HUES6 (cell line): ENCODE results near the gene COL25A1.

Experiments
- H3K27ac ChIP-seq: 2 replicates; pipeline ENCODE4 v1.7.0; 2013; ENCODE audit warnings: low read depth, mild to moderate bottlenecking, low read length, inconsistent platforms
- H3K27me3 ChIP-seq: 2 replicates; pipeline ENCODE4 v1.6.1; 2013; ENCODE audit warnings: low read length; ENCODE audit not compliant: control insufficient read depth, insufficient read depth
- H3K36me3 ChIP-seq: 2 replicates; pipeline ENCODE4 v1.6.1; 2013; ENCODE audit warnings: low read length; ENCODE audit not compliant: control insufficient read depth, insufficient read depth
- H3K4me1 ChIP-seq: 2 replicates; pipeline ENCODE4 v1.6.1; 2013; ENCODE audit warnings: low read length; ENCODE audit not compliant: control insufficient read depth, insufficient read depth
- H3K4me3 ChIP-seq: 2 replicates; pipeline ENCODE4 v1.5.1; 2013; ENCODE audit warnings: low read depth, low read length
- H3K9ac ChIP-seq: one replicate; pipeline ENCODE4 v1.6.1; 2013; ENCODE audit warnings: mild to moderate bottlenecking, low read length
- H3K9me3 ChIP-seq: 2 replicates; pipeline ENCODE4 v1.6.1; 2013; ENCODE audit warnings: low read depth, low read length; ENCODE audit not compliant: control insufficient read depth, insufficient read depth

COL25A1 gene

GRCh38 chr4:108825737-108826136 lies 476.7 kb downstream of the COL25A1 start:
- no peaks in the 10 kb centered on the region for H3K27me3 ChIP-seq
- no peaks in the 10 kb centered on the region for H3K4me1 ChIP-seq
- no peak overlapping the region for H3K27ac ChIP-seq
- no peak overlapping the region for H3K4me3 ChIP-seq
- H3K36me3 ChIP-seq = no peaks in the 10 kb centered on the region
- H3K9me3 ChIP-seq = no peaks in the 10 kb centered on the region
- no peak overlapping the region for H3K9ac ChIP-seq

DNA sequence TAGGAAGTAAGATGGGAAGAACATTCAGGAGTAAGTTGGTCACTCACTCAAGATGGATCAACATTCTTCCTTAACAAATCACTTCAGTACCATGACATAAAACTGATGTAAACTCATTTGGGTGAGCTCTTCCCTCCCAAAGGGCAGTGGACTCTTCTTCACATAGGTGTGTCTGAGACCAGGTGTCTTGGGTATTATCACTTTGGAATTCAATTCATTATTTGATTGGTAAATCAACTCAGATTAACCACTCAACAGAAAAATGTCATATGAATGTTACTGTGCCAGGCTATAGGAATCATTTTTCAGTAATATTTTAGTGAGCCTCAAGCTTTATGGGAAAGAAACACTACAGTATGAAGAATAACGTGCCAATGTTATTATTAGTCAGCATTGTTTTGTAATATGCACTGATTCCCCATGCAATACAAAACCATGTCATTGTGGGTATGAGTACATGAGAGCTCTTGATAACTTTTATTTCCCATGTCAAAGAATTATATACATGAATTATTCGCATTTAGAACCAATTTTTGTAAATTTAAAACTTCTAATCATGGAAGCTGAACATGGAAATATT lies 481.0 kb downstream of the COL25A1 start:
- Histone ChIP-seq H3K4me3 (no peak overlapping the region), H3K36me3 (no peaks in the 10 kb centered on the region), H3K27me3 (no peaks in the 10 kb centered on the region), H3K9me3 (no peaks in the 10 kb centered on the region), H3K4me1 (no peaks in the 10 kb centered on the region), H3K9ac (no peak overlapping the region), H3K27ac (no peak overlapping the region)

GRCh38 chr4:108820492-108821350 lies 481.7 kb downstream of the COL25A1 start:
- H3K9me3 ChIP-seq = no peaks in the 10 kb centered on the region
- no peak overlapping the region for H3K4me3 ChIP-seq

GRCh38 chr4:108814326-108814725 lies 488.1 kb downstream of the COL25A1 start:
- no peak overlapping the region for H3K27ac ChIP-seq
- H3K4me1 ChIP-seq = no peaks in the 10 kb centered on the region
- H3K9me3 ChIP-seq = no peaks in the 10 kb centered on the region
- H3K27me3 ChIP-seq = no peaks in the 10 kb centered on the region
- no peak overlapping the region for H3K4me3 ChIP-seq
- no peak overlapping the region for H3K9ac ChIP-seq
- no peaks in the 10 kb centered on the region for H3K36me3 ChIP-seq

More at GRCh38 chr4:108820492-108821350, 481.7 kb downstream of the COL25A1 start:
- no peaks in the 10 kb centered on the region for H3K36me3 ChIP-seq
- no peaks in the 10 kb centered on the region for H3K27me3 ChIP-seq
- no peak overlapping the region for H3K27ac ChIP-seq
- H3K9ac ChIP-seq = no peak overlapping the region
- no peaks in the 10 kb centered on the region for H3K4me1 ChIP-seq

DNA sequence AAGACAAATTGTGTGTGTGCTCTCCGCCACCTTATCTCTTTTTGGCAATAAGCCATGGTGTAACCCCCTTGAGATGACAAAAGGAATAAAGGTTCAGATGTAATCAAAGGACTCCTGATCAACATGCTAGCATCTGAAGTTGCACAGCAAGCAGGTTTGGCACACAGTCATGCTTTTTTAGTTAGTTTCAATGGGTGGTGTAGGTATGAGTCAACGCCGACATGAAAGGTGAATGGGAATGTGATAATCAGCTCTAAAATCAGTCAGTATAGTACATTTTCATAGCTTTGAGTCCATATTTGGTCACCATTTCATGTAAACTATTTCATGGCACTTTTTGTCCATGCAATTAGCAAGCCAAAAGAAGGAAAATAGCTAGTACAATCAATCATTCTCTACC lies 489.2 kb downstream of the COL25A1 start:
- H3K9me3 ChIP-seq = no peaks in the 10 kb centered on the region
- H3K4me1 ChIP-seq = no peaks in the 10 kb centered on the region
- H3K4me3 ChIP-seq = no peak overlapping the region
- no peak overlapping the region for H3K27ac ChIP-seq
- H3K36me3 ChIP-seq = no peaks in the 10 kb centered on the region
- H3K9ac ChIP-seq = no peak overlapping the region
- no peaks in the 10 kb centered on the region for H3K27me3 ChIP-seq

GRCh38 chr4:108811486-108811885 lies 491.0 kb downstream of the COL25A1 start:
- Histone ChIP-seq H3K9ac (no peak overlapping the region), H3K4me3 (no peak overlapping the region), H3K9me3 (no peaks in the 10 kb centered on the region), H3K27me3 (no peaks in the 10 kb centered on the region), H3K36me3 (no peaks in the 10 kb centered on the region), H3K4me1 (no peaks in the 10 kb centered on the region), H3K27ac (no peak overlapping the region)

- H3K9me3 ChIP-seq = no peaks in the 10 kb centered on the region
- H3K36me3 ChIP-seq = no peaks in the 10 kb centered on the region
These were observed 492.4 kb downstream of the COL25A1 start for GRCh38 chr4:108810087-108810486.

GRCh38 chr4:108804648-108805273 lies 497.7 kb downstream of the COL25A1 start:
- no peaks in the 10 kb centered on the region for H3K27me3 ChIP-seq
- no peaks in the 10 kb centered on the region for H3K9me3 ChIP-seq
- H3K36me3 ChIP-seq = no peaks in the 10 kb centered on the region
- no peak overlapping the region for H3K27ac ChIP-seq
- H3K4me1 ChIP-seq = no peaks in the 10 kb centered on the region
- H3K9ac ChIP-seq = no peak overlapping the region
- H3K4me3 ChIP-seq = no peak overlapping the region

More at GRCh38 chr4:108810087-108810486, 492.4 kb downstream of the COL25A1 start:
- no peak overlapping the region for H3K9ac ChIP-seq
- no peaks in the 10 kb centered on the region for H3K4me1 ChIP-seq
- no peaks in the 10 kb centered on the region for H3K27me3 ChIP-seq
- no peak overlapping the region for H3K4me3 ChIP-seq
- H3K27ac ChIP-seq = no peak overlapping the region

- H3K27ac ChIP-seq = no peak overlapping the region
- no peak overlapping the region for H3K9ac ChIP-seq
- no peaks in the 10 kb centered on the region for H3K27me3 ChIP-seq
- no peak overlapping the region for H3K4me3 ChIP-seq
- H3K9me3 ChIP-seq = no peaks in the 10 kb centered on the region
- H3K36me3 ChIP-seq = no peaks in the 10 kb centered on the region
- no peaks in the 10 kb centered on the region for H3K4me1 ChIP-seq
These were observed 503.2 kb downstream of the COL25A1 start for GRCh38 chr4:108799306-108799705.

DNA sequence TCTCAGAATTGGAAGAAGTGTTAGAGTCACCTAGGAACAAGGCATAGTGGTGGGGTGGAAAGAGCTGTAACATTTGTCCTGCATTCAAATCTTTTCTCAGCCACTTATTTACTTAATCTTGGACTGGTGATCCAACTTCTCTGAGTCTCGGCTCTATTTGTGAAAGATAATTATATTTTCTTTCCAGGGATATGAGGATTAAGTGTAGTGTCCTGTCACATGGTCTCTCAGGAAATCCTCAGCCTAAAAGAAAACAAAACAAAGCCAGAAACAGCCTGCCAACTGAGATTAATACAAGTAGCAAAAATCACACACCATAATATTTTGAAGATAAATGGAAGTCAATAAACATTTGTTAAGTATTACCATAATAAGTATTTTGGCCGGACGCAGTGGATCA lies 506.3 kb downstream of the COL25A1 start:
- H3K4me1 ChIP-seq = no peaks in the 10 kb centered on the region
- no peak overlapping the region for H3K9ac ChIP-seq
- H3K27ac ChIP-seq = no peak overlapping the region
- H3K4me3 ChIP-seq = no peak overlapping the region
- no peaks in the 10 kb centered on the region for H3K9me3 ChIP-seq
- no peaks in the 10 kb centered on the region for H3K36me3 ChIP-seq
- H3K27me3 ChIP-seq = no peaks in the 10 kb centered on the region

GRCh38 chr4:108795733-108796132 lies 506.7 kb downstream of the COL25A1 start:
- no peak overlapping the region for H3K9ac ChIP-seq
- no peaks in the 10 kb centered on the region for H3K4me1 ChIP-seq
- no peaks in the 10 kb centered on the region for H3K9me3 ChIP-seq
- H3K36me3 ChIP-seq = no peaks in the 10 kb centered on the region
- no peak overlapping the region for H3K27ac ChIP-seq
- H3K27me3 ChIP-seq = no peaks in the 10 kb centered on the region
- H3K4me3 ChIP-seq = no peak overlapping the region
